GM20000 (cell line): Measurements from ENCODE around the gene CLNS1A.

ENCODE experiments used
- DNase-seq: peaks from one replicate; pipeline ENCODE4 v3.0.0; 2012; ENCODE audit warnings: low spot score
- CTCF ChIP-seq: IDR thresholded peaks from 2 replicates; pipeline ENCODE4 v1.5.1; 2012; ENCODE audit warnings: mild to moderate bottlenecking, control low read depth; ENCODE audit errors: extremely low read depth, missing control alignments

The CLNS1A gene

GRCh38 chr11:77661670-77662069, 24.1 kb upstream of the CLNS1A start:
- no peak for DNase-seq
- TF ChIP-seq CTCF, result no peak

GRCh38 chr11:77660947-77661346, 23.4 kb upstream of the CLNS1A start:
- no peak for TF ChIP-seq CTCF
- no peak for DNase-seq

DNA sequence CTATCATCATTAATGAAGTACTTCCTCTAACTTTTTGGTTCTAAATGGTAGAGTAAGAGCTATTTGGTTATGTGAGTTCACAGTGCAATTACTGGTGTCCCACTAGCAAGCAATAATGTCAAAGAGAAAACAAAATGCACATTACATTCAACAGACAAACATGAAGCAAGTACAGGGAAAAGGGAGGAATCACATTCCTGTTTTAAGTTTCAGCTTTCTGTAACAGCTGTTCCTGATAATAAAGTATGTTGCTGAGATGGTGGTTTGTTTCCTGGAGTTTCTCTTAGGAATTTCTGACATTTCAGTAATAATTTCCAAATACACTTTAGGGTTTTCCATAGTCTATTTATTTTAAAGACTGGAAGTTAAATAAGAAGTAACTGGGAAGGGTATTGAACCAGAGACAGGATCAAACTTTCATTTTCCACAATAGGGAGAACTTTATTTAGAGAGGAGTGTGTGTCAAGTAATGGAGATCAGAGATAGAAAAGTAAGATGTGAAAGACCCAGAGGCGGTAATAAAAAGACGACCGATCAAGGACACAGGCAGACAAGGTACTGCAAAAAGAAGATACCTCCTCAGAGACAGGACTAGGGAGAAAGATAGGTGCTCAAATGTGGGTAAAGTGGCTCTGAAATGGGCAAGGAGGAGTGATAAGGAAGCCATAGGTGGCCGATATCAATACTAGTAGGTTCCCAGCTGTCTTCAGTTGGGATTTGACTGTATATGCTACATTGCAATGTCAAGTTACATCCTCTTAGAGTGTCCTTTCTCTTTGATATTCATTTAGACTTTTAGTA, 20.8 kb upstream of the CLNS1A start:
- TF ChIP-seq CTCF, result no peak
- DNase-seq, result no peak

- DNase-seq, result no peak
- TF ChIP-seq CTCF, result no peak
Measured at GRCh38 chr11:77656362-77656761, 18.8 kb upstream of the CLNS1A start.

DNA sequence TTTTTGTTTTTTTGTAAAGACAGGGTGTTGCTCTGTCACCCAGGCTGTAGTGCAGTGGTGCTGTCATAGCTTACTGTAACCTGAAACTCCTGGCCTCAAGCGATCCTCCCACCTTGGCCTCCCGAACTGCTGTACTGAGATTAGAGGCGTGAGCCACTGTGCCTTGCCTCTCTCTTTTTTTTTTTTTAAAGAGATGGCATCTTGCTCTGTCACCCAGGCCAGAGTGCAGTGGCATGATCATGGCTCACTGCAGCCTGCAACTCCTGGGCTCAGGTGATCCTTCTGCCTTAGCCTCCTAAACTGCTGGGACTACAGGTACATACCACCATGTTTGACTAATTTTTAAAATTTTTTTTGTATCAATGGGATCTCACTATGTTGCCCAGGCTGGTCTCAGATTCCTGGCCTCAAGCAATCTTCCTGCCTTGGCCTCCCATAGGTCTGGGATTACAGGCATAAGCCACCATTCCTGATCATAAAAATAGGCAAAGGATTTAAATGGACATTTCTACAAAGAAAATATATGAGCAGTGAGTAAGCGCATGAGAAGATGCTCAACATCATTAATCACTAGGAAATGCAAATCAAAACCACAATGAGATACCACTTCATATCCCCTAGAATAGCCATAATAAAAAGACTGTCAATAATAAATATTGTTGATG, 17.3 kb upstream of the CLNS1A start:
- DNase-seq, result no peak
- TF ChIP-seq CTCF, result no peak

DNA sequence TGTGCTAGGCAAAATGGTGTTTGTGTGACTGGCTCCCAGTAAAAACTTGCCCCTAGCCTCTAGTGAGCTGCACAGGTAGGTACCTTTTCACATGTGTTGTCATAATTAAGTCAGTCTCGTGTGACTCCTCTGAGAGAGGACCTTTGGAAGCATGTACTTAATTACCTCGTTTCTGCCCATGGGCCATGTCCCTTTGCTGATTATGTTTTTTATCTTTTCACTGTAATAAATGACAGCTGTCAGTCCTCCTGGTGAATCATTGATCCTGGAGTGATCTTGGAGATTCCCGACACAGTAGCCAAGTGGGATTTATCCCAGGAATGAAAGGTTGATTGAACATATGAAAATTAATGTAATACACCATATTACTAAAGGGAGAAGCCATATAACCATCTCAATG, 12.5 kb upstream of the CLNS1A start:
- no peak for TF ChIP-seq CTCF
- no peak for DNase-seq

DNA sequence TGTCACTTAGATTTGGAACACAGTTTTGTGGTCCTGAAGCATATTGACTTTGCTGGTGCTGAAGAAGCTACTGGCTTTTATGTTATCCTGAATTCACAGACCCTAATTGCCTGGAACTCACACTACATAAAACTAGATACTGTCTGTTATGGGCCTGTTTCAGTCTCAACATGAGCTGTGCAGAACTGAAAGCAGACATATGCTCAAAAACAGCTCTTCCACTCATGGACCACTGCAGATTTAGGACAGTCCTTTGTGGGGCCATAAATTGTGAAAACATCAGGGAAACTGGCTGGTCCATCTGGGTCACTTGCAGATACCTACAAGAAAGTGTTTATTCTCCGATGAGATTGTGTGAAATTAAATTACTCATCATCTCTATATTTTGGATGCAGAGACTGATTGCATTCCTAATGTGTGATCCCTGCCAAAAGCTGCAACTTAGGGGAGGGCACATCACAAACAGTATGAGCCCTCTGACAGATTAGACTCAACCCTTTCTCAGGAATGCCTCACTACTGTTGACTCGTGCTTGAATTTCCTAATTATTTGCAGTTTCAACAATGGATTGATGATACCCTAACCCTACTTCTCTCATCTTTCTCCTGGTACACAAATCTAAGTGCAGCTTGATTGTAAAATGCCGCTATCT, 10.2 kb upstream of the CLNS1A start:
- no peak for DNase-seq
- no peak for TF ChIP-seq CTCF
